Measurements from ENCODE around the gene TMEM184A.

Gene TMEM184A

DNA sequence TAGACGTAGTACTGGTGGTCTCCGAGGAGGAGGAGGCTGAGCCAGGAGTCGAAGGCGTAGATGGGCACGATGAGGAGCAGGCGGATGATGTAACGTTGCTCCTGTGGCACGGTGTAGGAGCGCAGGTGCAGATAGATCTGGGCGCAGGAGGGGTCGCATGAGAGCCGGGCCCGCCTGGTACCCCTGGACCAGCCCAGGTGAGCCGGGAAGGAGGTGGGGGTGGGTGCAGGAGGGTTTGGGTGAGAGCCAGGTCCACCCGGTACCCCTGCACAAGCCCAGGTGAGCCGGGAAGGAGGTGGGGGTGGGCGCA lies 5.2 kb downstream of the TMEM184A start:
- no peak for DNase-seq (ENCODE audit: low read depth in 3 of 3)

DNA sequence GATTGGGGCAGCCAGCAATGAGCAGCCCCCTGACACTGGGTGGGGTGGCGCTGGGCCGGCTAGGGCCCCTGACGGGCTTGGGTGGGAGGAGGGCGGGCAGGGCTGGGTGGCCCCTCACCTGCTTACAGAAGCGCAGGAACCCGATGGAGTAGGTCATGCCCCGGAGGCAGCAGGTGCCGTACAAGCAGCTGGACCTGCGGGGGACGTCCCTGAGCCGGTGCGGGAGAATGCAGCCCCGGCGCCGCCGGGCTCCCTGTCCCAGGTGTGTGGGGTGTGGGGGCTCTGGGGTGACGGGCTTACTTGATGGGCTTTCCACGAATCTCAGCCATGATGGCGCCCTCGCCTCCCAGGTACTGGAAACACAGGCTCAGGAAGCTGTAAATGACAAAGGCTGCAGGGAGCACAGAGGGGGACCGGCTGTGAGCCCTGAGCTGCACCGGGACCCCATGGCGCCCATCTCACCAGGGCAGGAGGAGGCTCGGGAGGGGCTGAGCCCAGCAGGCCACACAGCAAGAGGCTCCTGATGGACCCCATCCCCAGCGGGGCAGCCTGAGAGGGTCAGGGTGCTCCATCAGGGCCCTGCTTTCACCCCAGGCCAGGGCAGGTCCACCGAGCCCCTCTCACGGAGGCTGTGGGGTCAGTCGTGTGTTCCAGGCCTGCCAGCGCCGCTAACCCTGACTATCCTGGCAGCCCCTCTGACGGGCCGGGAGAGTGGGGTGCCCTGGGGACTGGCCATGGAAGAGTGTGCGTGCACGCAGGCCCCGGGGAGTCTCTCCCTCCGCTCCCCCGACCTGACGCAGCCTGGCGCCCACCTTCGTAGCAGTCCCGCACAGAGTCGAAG lies 5.8 kb downstream of the TMEM184A start:
- no peak for DNase-seq (ENCODE audit: low read depth in 3 of 3)

DNA sequence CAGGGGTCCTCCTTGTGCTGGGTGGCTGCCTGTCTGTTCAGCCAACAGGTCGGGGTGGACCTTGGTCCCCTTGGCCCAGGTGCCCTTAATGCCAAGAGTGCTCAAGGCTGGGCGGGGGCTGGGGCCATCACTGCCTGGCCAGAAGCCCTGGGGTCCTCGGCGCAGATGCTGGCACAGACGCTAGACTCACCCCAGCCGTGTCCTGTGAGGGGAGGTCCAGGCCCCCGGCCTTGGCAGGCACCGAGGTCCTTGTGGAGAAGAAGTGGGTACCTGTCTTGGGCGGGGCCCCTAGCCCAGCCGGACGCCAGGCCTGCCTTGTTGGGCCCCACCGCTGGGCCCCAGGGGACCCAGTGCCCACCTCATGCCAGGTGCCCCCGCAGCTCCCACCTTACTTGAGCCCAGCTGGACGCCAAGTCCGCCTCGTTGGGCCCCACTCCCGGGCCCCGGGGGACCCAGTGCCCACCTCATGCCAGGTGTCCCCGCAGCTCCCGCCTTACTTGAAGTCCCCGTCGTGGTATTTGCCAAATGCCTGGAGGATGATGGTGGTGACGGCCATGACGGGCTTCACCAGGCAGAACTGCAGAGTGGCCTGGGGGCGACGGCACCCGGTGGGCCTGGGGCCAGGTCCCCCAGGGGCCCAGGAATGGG lies 6.5 kb downstream of the TMEM184A start:
- DNase-seq (ENCODE audit: low read depth in 3 of 3) = no peak

DNA sequence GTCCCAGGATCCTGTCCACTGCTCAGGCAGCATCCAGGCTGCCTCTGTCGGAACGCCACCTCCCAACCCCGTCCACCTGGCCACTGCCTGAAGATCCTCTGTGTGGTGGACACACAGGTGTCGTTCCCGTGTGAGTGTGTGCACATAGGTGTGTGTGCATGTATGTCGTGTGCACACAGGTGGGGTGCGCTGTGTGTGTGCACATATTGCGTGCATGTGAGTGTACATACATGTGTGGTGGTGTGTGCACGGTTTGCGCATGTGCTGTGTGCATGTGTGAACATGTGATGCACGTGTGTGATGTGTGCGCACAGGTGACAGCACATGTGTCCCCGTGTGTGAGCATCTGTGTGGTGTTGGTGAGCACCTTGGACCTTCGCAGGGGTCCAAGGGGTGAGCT lies 7.1 kb downstream of the TMEM184A start:
- DNase-seq (ENCODE audit: low read depth in 3 of 3) = no peak

DNA sequence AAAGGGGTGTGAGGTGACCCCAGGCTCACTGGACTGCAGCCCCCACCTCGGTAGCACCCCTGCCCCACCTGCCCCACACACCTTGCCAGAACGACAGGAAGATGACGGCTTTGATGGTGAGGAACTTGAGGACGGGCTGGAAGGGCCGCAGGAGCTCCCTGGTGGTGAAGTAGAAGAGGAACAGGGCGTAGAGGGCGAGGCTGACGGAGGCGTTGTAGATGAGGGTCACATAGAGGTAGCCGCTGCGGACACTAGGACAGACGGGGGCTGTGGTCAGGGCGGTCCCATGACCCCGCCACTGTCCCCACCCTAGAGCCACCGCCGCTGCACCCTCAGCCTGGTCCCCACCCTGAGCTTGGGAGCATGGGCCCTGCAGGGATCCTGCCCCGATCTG lies 7.6 kb downstream of the TMEM184A start:
- no peak for DNase-seq (ENCODE audit: low read depth in 3 of 3)

DNA sequence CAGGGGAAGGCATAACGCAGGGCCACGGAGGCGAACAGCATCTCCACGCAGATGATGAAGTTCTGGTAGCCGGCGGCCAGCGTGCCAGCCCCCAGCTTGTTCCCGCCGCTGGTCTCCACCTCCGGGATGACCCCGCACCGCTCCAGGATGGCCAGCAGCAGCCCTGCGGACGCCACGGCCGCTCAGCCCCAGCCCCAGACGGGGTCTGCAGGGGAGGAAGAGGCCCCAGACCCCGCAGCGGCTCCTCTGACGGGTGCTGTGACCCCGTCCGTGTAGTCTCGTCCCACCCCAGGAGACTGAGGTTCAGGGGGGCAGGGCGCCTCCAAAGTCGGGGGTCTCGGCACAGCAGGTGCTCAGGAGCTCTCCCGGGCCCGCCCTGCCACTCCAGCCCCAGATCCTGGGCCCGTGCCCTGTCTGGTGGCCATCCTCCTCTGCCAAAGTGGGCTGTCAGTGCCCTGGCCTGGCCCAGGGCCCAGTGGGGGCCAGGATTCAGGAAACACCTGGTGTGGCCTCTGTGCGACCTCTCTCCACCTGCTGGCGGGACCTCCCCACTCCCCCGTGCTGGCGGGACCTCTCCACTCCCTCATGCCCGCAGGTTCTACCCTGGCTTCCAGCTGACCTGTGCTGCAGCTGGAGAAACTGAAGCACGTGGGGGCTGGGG lies 8.1 kb downstream of the TMEM184A start:
- DNase-seq (ENCODE audit: low read depth in 3 of 3) = no peak

DNA sequence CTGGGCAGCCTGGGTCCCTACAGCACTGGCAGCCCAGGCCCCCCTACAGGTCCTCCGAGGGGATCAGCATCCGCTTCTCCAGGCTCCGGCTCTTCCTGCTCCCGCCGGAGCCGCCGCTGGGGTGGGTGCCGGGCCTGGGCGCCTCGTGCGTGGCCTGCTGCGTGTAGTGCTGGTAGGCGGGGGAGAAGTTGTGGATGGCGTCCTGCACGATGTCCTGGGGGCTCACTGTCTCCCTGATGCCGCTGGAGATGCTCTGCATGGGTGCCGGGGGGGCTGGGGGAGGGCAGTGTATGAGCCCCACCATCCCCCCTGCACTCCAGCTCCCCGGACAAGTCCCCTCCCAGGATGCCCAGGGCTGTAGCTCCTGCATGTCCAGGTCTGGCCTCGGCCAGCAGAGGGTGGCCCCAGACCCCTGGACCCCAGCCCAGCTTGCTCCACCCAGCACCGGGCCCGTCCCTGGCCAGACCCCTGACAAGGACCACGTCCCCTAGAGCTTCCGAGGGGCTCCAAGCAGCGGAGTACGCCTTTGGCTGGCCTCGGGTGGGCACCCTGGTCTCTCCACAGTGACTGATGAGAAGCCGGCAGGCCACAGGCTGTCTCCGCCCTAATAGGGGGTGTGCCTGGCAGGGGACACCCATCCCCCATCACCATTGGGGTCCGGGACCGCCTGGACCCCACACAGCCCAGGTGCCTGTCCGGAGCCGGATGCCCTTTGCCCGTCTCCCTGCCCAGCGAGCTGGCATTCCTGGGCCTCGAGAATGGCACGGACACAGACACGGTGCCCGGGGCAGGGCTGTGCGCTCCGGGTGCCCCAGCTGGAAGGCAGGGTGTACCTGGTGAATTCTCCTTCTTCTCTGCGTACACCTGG lies 8.9 kb downstream of the TMEM184A start:
- no peak for DNase-seq (ENCODE audit: low read depth in 3 of 3)

DNA sequence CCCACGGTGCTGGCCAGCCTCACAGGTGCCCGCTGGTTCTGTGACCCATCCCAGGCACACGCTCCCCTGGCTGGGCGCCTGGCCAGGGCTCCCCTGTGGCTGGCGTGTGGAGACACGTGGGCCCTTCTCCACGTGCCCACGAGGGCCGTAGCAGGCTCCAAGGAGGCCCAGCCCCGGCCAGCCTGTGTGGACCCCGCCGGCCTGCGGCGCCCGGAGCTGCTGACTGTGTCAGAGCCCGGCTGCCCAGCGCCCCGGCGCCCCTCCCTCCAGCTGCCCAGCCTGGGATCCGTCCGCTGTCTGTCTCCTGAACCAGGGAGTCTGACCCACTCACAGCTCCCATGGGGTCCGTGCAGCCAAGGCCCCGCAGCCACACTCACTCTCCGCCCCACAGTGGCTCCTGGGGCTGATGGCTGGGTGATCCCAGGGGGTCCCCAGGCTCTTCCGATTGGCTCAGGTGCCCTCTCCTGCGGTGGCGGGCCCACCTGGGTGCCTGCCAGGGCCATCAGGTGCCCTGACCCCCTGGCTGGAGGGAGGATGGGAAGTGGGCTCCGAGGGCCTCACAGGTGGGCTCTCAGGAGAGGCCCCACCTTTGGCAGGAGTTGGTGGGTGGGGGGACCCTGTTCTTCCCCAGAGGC lies 9.6 kb downstream of the TMEM184A start:
- DNase-seq (ENCODE audit: low read depth in 3 of 3) = no peak

DNA sequence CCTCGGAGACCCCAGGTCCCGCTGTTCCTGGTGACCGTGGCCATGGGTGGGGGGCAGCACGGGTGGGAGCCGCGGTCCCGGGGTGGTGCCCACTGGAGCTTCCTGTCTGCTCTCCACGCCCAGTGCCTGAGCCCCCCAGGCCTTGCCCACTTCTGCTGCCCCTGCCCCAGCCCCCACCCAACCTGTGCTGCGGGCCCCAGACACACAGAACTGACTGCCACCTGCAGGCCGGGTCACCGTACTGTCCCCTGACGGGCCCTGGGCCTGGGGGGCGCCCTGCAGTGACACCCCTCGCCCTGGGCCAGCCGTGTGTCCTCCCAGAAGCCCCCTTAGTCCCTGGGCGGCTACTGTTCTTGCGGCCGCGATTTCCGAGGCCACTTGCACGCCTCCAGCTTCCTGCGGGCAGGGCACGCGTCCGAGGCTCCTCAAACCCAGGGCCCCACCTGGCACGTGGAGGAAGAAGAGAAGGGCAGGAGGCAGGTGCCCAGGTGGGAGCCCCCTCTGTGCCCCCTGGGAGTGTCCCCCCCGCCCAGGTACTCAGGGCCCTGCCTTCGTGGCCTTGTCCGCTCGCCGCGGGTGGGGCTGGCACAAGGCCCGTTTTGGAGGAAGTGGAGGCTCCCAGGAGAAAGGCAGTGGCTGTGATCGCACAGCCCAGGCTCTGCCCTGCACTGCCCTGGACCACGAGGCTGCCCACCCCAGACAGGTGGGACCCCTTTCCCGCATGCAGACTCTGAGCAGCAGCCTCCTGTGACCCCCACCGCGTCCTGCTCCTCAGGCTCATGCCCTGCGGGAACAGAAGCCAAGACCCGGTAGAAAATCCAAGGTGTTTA lies 10.4 kb downstream of the TMEM184A start:
- DNase-seq (ENCODE audit: low read depth in 3 of 3) = no peak

DNA sequence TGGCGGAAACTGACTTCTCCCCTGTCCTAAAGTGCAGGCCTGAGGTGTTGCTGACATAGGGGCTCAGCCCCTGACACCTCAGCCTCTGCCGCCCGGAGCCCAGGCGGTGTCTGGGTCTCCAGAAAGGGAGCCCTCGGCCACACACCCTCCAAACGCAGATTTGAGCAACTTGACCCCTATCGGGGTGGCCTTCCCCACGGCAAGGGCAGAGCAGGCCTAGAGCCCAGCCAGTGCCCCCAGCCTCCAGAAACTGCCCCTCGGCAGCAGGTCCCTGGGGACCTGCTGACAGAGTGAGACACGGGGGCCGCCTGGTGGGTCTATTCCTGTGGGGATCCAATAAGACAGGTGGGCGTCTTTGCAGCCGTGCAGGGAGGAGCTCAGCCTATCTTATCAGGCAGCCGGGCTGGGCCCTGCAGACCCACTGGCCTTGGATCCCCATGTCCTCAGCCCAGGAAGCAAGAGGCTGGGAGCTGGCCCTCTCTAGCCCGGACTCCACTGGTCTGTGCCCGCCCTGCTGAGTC lies 11.0 kb downstream of the TMEM184A start:
- no peak for DNase-seq (ENCODE audit: low read depth in 3 of 3)

DNA sequence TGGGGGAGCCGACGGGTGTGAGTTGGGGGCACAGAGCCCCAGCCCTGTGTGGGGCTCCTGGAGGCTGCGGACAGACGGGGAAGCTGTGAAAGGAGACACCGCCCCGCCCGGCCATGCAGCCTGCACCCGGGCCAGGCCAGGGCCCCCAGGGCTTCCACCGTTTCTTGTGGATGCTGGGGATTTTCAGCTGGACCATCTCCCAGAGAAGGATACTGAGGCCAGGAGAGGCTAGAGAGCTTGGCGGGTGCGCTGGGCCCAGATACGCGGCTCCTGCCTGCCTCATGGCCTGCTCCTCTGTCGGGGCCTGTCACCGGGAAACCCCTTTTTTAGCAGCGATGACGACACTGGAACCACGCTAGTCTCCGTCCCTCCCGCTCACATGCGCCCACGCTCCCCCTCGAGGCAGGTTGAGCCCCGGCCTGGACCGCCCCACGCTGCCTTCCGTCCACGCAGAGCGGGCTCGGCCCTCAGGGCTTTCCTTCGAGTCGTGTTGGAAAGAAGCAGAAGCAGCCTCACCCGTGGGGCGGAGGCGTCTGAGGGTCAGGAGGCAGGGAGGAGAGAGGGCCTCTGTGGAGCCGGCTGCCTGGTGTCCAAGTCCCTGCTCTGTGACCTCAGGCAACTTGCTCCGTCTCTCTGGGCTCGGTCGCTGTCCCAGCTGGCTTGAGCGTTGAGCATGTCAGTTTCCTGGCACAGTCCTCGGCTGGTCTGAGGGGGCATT lies 11.7 kb downstream of the TMEM184A start:
- no peak for DNase-seq (ENCODE audit: low read depth in 3 of 3)

DNA sequence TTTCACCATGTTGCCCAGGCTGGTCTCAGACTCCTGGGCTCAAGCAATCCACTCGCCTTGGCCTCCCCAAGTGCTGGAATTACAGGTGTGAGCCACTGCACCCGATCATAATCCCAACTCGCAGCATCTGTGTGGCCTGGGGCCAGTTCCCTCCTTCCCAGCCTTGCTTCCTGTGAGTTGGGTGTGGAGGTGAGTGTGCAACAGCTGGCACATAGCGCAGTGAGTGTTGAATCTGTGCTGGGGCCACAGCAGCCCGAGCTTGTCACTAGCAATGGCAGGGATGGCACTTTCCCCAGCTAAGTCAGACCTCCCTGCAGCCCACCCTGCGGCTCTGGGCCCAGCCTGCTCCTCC lies 12.2 kb downstream of the TMEM184A start:
- DNase-seq (ENCODE audit: low read depth in 3 of 3) = no peak

DNA sequence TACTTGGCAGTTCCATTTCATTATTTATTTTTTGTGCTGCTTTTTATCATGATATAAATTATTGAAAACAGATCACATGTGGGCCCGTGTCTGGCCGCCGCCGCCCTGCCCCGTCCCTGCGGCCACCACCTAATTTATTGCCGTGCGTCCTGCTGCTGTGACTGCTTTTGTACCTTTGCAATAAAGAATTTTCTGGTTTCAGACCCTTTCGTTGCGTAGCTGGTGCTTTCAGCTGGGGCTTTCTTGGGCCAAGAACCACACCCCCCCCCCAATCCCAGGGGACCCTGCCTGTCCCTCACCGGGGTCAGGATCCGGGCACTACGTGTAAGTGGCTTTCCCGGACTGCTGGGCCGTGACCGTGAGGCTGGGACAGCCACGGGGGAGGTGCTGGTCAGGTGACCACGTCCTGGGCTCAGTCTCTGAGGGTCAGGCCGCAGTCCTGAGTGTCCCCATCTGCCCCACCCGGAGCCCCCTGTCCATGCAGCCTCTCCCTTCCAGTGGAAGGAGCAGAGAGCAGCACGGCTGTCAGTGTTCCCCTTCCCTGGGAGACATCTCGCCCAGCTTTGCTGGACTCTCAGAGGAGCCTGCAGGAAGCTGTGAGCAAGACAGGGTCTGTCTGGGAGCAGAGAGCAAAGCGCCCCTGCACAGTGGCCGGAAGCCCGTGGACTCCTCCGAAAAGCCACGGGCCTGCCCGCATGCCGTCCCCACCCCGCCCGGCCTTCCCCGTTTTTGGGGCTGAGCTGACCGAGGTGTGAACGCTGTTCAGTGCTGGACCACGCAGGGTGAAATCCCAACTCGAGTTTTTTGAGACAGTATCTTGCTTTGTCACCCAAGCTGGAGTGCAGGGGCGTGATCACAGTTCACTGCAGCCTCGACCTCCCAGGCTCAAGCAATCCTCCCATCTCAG lies 12.9 kb downstream of the TMEM184A start:
- DNase-seq (ENCODE audit: low read depth in 3 of 3) = no peak

DNA sequence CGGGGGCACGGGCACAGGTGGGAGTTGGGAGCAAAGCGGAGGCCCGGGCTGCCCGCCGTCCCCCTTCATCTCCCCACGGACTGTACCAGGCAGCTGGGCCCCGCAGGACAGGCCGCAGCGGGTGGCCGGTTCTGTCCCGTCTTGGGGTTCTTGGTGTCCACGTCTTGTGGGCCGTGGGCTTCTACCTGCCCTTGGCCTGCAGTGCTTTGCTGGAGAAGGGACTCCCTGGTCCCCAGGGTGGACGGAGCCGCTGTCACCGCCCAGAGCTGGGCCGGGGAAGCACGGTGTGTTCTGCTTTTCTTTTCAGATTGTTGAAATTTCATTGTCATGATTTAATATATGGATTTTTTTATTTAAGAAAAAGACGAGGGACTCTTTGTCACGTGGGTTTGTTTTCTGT lies 13.7 kb downstream of the TMEM184A start:
- DNase-seq (ENCODE audit: low read depth in 3 of 3) = no peak

DNA sequence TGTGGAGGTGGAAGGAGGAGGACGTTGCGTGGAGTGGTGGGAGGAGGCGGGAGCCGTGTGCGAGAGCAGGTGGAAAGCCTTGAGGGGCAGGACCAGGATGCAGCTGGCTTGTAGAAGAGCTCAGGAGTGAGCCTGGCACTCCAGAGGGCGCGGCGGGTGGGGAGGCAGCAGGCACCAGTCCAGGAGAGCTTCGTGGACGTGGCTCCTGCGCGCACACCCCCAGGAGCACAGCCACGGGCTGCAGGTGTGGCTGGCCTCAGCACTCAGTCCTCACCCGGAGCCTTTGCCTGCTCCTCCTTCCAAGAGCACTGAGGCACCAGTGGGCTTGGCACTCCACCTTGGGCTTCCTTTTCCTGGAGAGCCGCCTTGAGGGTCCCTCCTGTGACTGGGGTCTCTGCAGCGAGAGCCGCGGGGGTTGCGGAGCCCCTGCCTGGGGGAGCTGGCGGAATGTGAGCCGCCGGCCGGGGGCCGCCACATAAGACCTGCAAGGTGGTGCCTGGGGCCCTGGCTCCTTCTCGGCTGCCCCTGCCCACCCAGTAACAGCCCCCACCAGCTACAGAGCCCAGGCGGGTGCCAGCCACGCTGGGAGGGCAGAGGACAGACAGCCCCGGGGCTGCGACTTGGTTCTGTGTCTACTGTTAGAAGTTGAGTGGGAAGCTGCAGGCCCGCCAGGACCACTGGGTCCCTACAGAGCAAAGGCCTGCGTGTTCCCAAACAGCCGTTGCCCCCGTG lies 14.4 kb downstream of the TMEM184A start:
- DNase-seq (ENCODE audit: low read depth in 3 of 3) = no peak

DNA sequence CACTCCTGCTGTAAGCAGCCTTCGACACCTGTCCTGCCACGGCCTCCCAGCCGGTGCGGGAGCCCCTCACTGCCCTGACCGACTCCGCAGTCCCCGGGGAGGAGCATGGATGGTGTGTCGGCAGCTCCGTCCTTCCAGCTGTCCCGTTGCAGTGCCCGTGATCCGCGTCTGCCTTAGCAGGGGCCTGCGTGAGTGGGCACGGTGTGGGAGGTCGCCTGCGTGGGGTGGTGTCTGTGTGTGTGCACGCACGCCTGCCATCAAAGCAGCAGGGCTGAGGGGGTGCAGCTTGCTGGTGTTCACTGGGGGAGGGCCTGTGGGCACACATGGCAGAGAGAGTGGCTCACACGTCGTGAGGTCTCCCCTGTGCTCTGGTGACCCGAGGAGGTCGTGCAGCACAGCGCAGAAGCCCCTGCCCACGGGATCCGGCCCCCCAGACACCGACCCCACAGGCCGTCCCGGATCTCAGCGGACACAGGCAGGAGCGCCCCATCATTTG lies 15.2 kb downstream of the TMEM184A start:
- no peak for DNase-seq (ENCODE audit: low read depth in 3 of 3)

DNA sequence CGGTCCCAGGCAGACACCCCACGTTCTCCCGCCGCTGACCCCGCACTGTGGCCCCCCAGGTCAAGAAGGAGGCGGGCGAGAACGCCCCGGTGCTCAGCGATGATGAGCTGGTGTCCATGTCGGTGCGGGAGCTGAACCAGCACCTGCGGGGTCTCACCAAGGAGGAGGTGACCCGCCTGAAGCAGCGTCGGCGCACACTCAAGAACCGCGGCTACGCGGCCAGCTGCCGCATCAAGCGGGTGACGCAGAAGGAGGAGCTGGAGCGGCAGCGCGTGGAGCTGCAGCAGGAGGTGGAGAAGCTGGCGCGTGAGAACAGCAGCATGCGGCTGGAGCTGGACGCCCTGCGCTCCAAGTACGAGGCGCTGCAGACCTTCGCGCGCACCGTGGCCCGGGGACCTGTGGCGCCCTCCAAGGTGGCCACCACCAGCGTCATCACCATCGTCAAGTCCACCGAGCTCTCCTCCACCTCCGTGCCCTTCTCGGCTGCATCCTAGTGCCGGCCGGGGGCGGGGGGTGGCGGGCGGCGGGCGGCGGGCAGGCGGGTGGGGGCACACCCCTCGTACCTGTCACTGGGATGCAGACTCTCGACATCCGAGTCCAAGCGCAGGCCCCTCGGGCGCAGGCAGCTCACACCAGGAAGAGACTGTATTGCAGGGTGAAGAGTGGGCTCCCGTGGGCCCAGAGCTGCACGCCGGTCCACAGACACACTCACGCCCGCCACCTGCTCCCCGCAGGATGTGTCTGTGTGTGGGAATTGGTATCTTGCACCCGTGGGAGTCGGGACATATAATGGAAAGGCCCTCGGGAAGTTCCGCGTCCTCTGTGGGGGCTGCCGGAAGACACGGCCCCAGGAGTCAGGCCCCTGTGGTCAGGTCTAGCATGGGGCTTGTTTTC lies 15.9 kb downstream of the TMEM184A start:
- DNase-seq (ENCODE audit: low read depth in 3 of 3) = no peak

Measured in stimulated activated CD4-positive, alpha-beta T cell treated with anti-CD3 and anti-CD28 coated beads, TNF-alpha, amount 100 ng/mL, for 48 hours (primary cell).